Measurements from ENCODE around the gene CMSS1. TPM values are rescaled to one million over a fixed set of nuclear protein-coding genes. Genes with fewer than 3 reads are reported as not detected.

The CMSS1 gene
- total and polyA plus RNA-seq, 2 of the 13 experiments (the other 11 are each of a cell fraction or from before 2014, with no cell fraction given) = 6.4 to 48.7 TPM

GRCh38 chr3:99921377-99921695 lies 103.7 kb downstream of the CMSS1 start (continued):
- TF ChIP-seq ZNF142 (CRISPR knock-in tag; IDR thresholded peaks at IDR 0.05) (no peak), TEF (CRISPR knock-in tag; IDR thresholded peaks at IDR 0.05) (no peak), STAT6 (CRISPR knock-in tag; IDR thresholded peaks at IDR 0.05; ENCODE audit: borderline replicate concordance) (no peak), MAX (IDR thresholded peaks at IDR 0.05) (peak; percentile 52; the same call in 1 of the 2 replicates), ZFX (CRISPR knock-in tag; IDR thresholded peaks at IDR 0.05; ENCODE audit: low read depth) (0 out of 2 replicates have a peak, but pooled peaks have one; percentile 87), ZNF678 (CRISPR knock-in tag; IDR thresholded peaks at IDR 0.05) (0 out of 2 replicates have a peak, but pooled peaks have one; percentile 44), TARDBP (CRISPR knock-in tag; IDR thresholded peaks at IDR 0.05) (0 out of 2 replicates have a peak, but pooled peaks have one; percentile 19), HOMEZ (CRISPR knock-in tag; IDR thresholded peaks at IDR 0.05; ENCODE audit: low read depth) (no peak), NR2C2 (CRISPR knock-in tag; IDR thresholded peaks at IDR 0.05; ENCODE audit: borderline replicate concordance) (0 out of 2 replicates have a peak, but pooled peaks have one; percentile 2), BRF2 (CRISPR knock-in tag; IDR thresholded peaks at IDR 0.05) (no peak), ATF3 (CRISPR knock-in tag; IDR thresholded peaks at IDR 0.05) (no peak), ZFP37 (CRISPR knock-in tag; IDR thresholded peaks at IDR 0.05; ENCODE audit: borderline replicate concordance) (no peak), REPIN1 (CRISPR knock-in tag; IDR thresholded peaks at IDR 0.05; ENCODE audit: borderline replicate concordance, low read depth) (no peak), ZC3H4 (CRISPR knock-in tag; IDR thresholded peaks at IDR 0.05; ENCODE audit: borderline replicate concordance) (no peak; the same call in 1 of the 2 replicates), ZNF557 (CRISPR knock-in tag; IDR thresholded peaks at IDR 0.05) (no peak), SETDB1 (CRISPR knock-in tag; IDR thresholded peaks at IDR 0.05; ENCODE audit: borderline replicate concordance) (peak; percentile 2; the same call in 1 of the 2 replicates), ZNF766 (CRISPR knock-in tag; IDR thresholded peaks at IDR 0.05; ENCODE audit: borderline replicate concordance) (no peak)

Measured in HepG2 (cell line).